DOHH2 (cell line): Measurements from ENCODE around the gene KRTAP10-1.

Source experiments
- EZH2phosphoT487 ChIP-seq: fragments of 200-600 bp; sonication (generic); IDR thresholded peaks from 2 replicates; pipeline ENCODE4 v1.6.1; 2017; ENCODE audit warnings: borderline replicate concordance, mild to moderate bottlenecking, antibody characterized with exemption, low read length, moderate library complexity, mixed read lengths
- TF ChIP-seq, protein P1 (sequence below): fragments of 200-600 bp; sonication (generic); IDR thresholded peaks from one replicate; pipeline ENCODE4 v1.5.1; 2014; ENCODE audit warnings: antibody characterized with exemption, mild to moderate bottlenecking, low read depth, low read length; ENCODE audit not compliant: poor library complexity, severe bottlenecking

DNA sequence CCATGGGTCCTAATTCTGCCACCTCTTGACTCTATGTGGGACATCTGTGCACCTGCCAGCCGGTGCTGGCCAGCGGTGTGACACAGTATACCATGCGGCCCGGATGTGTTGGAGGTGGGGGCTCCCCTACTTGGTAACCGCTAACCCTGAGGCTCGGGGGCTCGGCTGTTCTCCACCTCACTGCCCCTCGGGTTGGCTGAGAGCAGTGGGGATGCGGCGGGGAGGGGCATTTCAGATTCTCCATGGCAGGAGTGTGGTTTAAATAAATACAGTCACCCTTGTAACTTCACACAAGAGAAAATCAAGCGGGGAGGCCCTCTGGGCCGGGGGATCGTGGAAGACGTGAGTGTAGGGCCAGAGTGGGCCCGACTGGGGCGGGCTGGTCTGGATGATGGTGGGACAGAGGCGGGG lies 11.0 kb downstream of the KRTAP10-1 start:
- TF ChIP-seq, protein P1, sequence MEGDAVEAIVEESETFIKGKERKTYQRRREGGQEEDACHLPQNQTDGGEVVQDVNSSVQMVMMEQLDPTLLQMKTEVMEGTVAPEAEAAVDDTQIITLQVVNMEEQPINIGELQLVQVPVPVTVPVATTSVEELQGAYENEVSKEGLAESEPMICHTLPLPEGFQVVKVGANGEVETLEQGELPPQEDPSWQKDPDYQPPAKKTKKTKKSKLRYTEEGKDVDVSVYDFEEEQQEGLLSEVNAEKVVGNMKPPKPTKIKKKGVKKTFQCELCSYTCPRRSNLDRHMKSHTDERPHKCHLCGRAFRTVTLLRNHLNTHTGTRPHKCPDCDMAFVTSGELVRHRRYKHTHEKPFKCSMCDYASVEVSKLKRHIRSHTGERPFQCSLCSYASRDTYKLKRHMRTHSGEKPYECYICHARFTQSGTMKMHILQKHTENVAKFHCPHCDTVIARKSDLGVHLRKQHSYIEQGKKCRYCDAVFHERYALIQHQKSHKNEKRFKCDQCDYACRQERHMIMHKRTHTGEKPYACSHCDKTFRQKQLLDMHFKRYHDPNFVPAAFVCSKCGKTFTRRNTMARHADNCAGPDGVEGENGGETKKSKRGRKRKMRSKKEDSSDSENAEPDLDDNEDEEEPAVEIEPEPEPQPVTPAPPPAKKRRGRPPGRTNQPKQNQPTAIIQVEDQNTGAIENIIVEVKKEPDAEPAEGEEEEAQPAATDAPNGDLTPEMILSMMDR = no peak
- no peak for TF ChIP-seq EZH2phosphoT487
